ENCODE measurements around the gene MITD1. TPM values are rescaled to one million over a fixed set of nuclear protein-coding genes. Genes with fewer than 3 reads are reported as not detected.
"Not testable (repeated sequence)": the region's sequence is repeated elsewhere in the genome, so short reads cannot be mapped to it uniquely, and the experiment has no call there.

MITD1 gene
- total RNA-seq, 1 donor from 2014 or later = 63.4 TPM

DNA sequence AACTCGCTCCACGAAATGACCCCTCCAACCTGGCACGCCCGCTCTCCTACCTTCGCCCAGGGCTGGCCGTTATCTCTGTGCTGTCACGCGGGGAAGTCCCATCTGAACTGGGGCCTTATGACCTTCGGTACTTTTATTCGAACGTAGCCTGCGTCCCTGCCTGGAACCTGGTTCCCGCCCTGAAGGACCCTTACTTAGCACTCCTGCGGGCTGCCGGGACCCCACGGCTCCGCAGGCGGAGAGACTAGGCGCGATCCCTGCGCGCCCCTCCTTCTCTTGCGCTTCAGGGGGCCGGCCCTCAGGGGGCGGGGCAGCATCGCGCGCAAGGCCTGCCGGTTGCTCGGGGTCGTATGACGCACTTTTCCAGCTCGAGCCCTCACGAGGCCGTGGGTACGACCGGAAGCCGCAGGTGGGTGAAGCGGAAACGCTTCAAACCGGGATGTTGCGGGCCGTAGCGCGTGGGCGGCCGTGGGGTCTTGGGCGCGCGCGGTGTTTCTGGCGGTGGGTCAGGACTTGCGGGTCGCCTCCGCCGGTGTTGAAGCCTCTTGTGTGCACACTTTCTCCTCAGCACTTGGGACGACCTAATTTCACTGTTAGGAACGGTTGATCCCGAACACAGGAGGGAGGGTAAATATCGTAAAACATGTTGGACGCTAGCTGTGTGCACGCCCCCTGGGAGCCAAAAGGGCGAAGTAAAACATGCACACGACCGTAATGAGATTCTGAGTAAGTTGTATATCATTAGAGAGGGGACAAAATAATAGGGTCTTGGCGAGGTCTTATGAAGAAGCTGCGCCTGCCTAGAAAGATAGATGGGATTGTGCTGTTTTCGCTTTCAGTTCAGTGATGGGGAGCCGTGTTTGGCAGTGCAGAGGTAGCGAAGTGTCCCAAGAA lies 26.0 kb downstream of the MITD1 start, which contains the start of the genes LIPT1 and TSGA10:
Gene LIPT1 (plus strand): TSS at position 325 of the 894 bp plus-strand sequence. CDS start 6,991 bp downstream, outside the sequence.
Gene TSGA10 (minus strand): TSS at position 300 of the 894 bp plus-strand sequence. CDS start 45,503 bp downstream, outside the sequence.
- intact Hi-C loops (cut with micrococcal nuclease) = loop anchor here (1.0 to 10.0 kb wide), 5 partner anchors 14 to 700 kb away; partner anchors contain the start of genes C2orf15, MITD1, MRPL30 and REV1

- intact Hi-C loops (cut with micrococcal nuclease) = loop anchor here (1.0 to 10.0 kb wide), 3 partner anchors 13 to 699 kb away; partner anchors contain the start of genes C2orf15 and REV1
Measured at GRCh38 chr2:99153921-99154604, 26.8 kb downstream of the MITD1 start.

GRCh38 chr2:99152199-99152895 lies 28.5 kb downstream of the MITD1 start:
- intact Hi-C loops (cut with micrococcal nuclease) = loop anchor here (10.0 kb wide), 2 partner anchors 342 to 698 kb away; partner anchors contain the start of gene REV1

DNA sequence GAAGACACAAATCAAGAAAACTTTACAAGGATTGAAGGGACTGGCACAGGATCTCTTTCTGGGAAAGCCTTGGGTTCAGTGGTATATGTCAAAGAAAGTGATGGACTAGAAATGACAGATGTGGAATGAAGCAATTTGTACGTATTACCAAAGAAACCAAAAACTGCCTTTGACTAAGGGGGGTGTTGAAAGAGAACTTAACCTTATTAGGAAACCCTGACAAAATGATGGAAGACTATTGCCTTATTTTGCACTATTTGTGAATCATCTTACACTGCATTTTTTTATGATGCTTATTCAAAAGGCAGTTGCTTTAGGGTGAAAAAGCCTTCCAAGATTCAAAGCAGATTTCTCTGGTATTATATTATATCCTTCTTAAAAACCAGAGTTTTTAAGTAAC lies 30.2 kb downstream of the MITD1 start:
- intact Hi-C loops (cut with micrococcal nuclease) = loop anchor here (10.0 kb wide), 2 partner anchors 344 to 696 kb away; partner anchors contain the start of gene REV1

GRCh38 chr2:99141110-99142108 lies 39.4 kb downstream of the MITD1 start, which contains the start of gene C2orf15:
TSS of gene C2orf15 (plus strand) at chr2:99141707. CDS start at chr2:99150559, 8,852 bp downstream.
- intact Hi-C loops (cut with micrococcal nuclease) = loop anchor here (1.0 to 10.0 kb wide), 4 partner anchors 13 to 507 kb away; partner anchors contain the start of genes LIPT1, MITD1, MRPL30 and TSGA10

DNA sequence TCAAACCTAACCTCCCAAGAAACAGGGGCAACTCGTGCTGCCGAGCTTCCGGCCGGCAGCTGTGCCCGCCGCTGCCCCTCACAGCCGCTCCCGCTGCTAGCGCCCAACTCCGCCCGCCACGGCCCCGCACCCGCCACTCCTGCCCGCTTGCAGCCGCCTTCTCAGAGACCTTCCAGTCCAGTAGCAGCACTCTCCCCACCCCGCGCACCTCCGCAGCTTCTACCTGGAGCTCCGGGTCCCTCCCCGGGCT lies 40.1 kb downstream of the MITD1 start:
- intact Hi-C loops (cut with micrococcal nuclease) = loop anchor here (1.0 to 10.0 kb wide), 4 partner anchors 14 to 506 kb away; partner anchors contain the start of genes LIPT1, MITD1, MRPL30 and TSGA10

DNA sequence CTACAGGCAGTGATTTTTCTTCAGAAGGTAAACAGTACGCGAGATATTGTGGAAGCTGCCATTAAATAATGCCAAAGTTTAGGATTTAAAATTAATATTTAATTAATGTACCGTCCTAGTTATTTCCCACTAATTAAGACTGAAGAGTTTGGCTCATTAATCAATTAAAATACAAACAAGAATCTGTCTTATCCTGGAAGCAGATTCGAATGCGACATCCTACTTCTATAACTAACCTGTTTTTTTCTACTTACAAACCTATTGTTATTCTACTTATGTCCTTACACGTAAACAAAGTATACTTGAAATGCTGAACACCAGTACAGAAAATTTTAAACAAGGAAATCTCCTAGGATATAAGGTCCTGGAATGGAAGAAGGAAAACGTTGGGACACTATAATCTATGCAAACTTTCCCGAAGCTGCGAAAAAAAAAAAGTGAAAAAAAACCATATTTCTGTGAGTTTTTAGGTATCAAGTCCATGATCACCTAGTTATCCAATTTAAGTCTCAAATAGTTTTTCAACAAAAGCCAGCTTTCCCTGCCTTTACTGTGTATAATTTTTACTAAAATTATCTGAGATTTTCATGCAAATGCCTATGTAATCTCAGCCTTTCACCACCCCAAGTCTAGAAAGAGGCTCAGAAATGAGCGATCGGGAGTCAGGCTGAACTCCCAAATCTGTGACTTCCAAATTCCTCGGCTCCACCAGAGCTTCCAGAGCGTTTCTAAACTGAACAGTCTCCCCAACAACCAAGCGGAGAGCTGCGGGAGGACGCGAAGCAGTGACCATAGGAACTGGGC lies 40.6 kb downstream of the MITD1 start:
- intact Hi-C loops (cut with micrococcal nuclease) = loop anchor here (10.0 kb wide), 1 partner anchor 505 kb away; no protein-coding TSS in a partner anchor

DNA sequence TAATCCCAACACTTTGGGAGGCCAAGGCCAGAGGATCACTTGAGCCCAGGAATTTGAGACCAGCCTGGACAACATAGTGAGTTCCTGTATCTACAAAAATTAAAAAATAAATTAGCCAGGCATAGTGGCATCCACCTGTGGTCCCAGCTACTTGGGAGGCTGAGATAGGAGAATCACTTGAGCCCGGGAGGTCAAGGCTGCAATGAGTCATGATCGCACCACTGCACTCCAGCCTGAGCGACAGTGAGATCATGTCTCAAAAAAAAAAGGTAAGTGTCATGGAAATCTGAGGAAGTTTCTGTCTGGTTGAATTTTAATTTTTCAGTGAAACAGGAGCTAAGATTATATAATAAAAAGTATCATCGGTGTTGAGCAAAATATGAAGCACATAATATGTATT lies 41.9 kb downstream of the MITD1 start:
- intact Hi-C loops (cut with micrococcal nuclease) = no loop called here

GRCh38 chr2:99135044-99135556 lies 45.8 kb downstream of the MITD1 start:
- intact Hi-C loops (cut with micrococcal nuclease) = not testable (repeated sequence)

DNA sequence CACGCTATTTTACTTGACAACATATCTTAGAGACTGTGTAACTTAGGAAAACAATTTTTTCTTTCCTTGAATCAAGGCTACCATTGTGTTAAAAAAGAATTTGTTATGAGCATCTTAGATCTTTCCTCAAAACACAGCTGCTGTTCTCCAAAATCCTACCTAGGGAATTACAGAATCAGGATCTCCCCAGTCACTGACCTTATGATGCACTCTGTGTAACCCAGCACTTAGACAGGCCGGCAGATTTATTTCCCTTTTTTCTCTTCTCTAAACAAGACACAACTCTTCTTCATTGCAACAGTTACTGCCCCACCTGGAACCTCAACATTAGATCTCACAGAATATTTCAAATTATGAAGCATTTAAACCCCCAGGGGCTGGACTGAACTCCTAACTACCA lies 52.9 kb downstream of the MITD1 start:
- intact Hi-C loops (cut with micrococcal nuclease) = no loop called here

Other genes with a start within 250 kb of the MITD1 start
- gene CRACDL, start 244.8 kb downstream of the MITD1 start, total RNA-seq = 0.41 and 0.48 TPM in 2 replicates
- 0.20 and 0.34 TPM in 2 replicates for gene C2orf15, start 39.4 kb downstream of the MITD1 start, total RNA-seq
- gene TSGA10, start 26.1 kb downstream of the MITD1 start, total RNA-seq = 2.5 and 3.5 TPM in 2 replicates
- 7.7 and 8.0 TPM in 2 replicates for gene LIPT1, start 26.1 kb downstream of the MITD1 start, total RNA-seq
- 22.3 and 24.0 TPM in 2 replicates for gene MRPL30, start 126 bp upstream of the MITD1 start, total RNA-seq
- not detected in 2 replicates for gene LYG2, start 74.6 kb upstream of the MITD1 start, total RNA-seq
- gene LYG1, start 120.1 kb upstream of the MITD1 start, total RNA-seq = 2.1 and 2.4 TPM in 2 replicates
- 33.3 and 33.6 TPM in 2 replicates for gene TXNDC9, start 155.3 kb upstream of the MITD1 start, total RNA-seq
- gene EIF5B, start 156.3 kb upstream of the MITD1 start, total RNA-seq = 56.2 and 58.1 TPM in 2 replicates

All from T-helper 2 cell treated with Interferon-gamma antibody and Interleukin-4, amounts not matched to agents 100 ng/mL and 5 ng/mL, for 36 hours (primary cell).